Measurements from ENCODE around the gene KIF7.
A peak's percentile ranks its signal among the peaks of the same experiment; 100 is the strongest.
"Not testable (repeated sequence)": the region's sequence is repeated elsewhere in the genome, so short reads cannot be mapped to it uniquely, and the experiment has no call there.

The KIF7 gene

GRCh38 chr15:89654847-89655805 is at the start of gene KIF7:
KIF7 (minus strand) TSS chr15:89655467; CDS start chr15:89652930, 2,537 bp downstream.
- DNase-seq = no peak

GRCh38 chr15:89704411-89704810 is 49.1 kb upstream of the KIF7 start:
- no peak for DNase-seq

- DNase-seq = no peak
Observed at GRCh38 chr15:89695198-89695597, 39.9 kb upstream of the KIF7 start.

GRCh38 chr15:89693696-89694095 is 38.4 kb upstream of the KIF7 start:
- no peak for DNase-seq

GRCh38 chr15:89693091-89693490 is 37.8 kb upstream of the KIF7 start:
- no peak for DNase-seq

GRCh38 chr15:89690276-89691218 is 35.3 kb upstream of the KIF7 start, which contains the start of the genes PEX11A and WDR93:
PEX11A (minus strand) TSS chr15:89690754; CDS start chr15:89690632, 122 bp downstream.
WDR93 (plus strand) TSS chr15:89690811; CDS start chr15:89701747, 10,936 bp downstream.
- peak; percentile 53 for DNase-seq

GRCh38 chr15:89689930-89690275 is 34.6 kb upstream of the KIF7 start:
- not testable (repeated sequence) for DNase-seq

GRCh38 chr15:89686522-89686921 is 31.3 kb upstream of the KIF7 start:
- no peak for DNase-seq

GRCh38 chr15:89685995-89686394 is 30.7 kb upstream of the KIF7 start:
- DNase-seq = no peak

- no peak for DNase-seq
Observed at GRCh38 chr15:89681146-89681545, 25.9 kb upstream of the KIF7 start.

- peak; percentile 65 for DNase-seq
Observed at GRCh38 chr15:89680282-89680873, 25.1 kb upstream of the KIF7 start.

- DNase-seq = no peak
Observed at GRCh38 chr15:89679212-89679611, 23.9 kb upstream of the KIF7 start, which contains the start of gene PLIN1. PLIN1 (minus strand) TSS chr15:89679367; CDS start chr15:89677489, 1,878 bp downstream.

GRCh38 chr15:89677381-89677780 is 22.1 kb upstream of the KIF7 start:
- no peak for DNase-seq

GRCh38 chr15:89675606-89676005 is 20.3 kb upstream of the KIF7 start:
- no peak for DNase-seq

- DNase-seq = no peak
Observed at GRCh38 chr15:89674526-89674925, 19.3 kb upstream of the KIF7 start.

- DNase-seq = no peak
Observed at GRCh38 chr15:89673165-89673512, 17.9 kb upstream of the KIF7 start.

- DNase-seq = no peak
Observed at GRCh38 chr15:89672221-89673164, 17.2 kb upstream of the KIF7 start.

- DNase-seq = no peak
Observed at GRCh38 chr15:89671687-89672086, 16.4 kb upstream of the KIF7 start.

GRCh38 chr15:89670971-89671560 is 15.8 kb upstream of the KIF7 start:
- DNase-seq = no peak

GRCh38 chr15:89669941-89670340 is 14.7 kb upstream of the KIF7 start:
- DNase-seq = no peak

- DNase-seq = no peak
Observed at GRCh38 chr15:89669309-89669865, 14.1 kb upstream of the KIF7 start.
